Measurements from ENCODE around the gene RFTN1. TPM values are rescaled to one million over a fixed set of nuclear protein-coding genes. Genes with fewer than 3 reads are reported as not detected.

Gene RFTN1
- total and polyA plus RNA-seq, 8 donors: 1.9 to 14.0 (median 2.9) TPM

GRCh38 chr3:16523778-16524177, 10.3 kb upstream of the RFTN1 start:
- 78 to 93% methylated on average over 2 of the region's 2 CpGs for WGBS, 2 donors
- no peaks in the 10 kb centered on the region for H3K36me3 ChIP-seq
- FAIRE-seq (no peak), DNase-seq (no peak), ATAC-seq (no peak)
- H3K9me3 ChIP-seq: no peaks in the 10 kb centered on the region
- H3K27me3 ChIP-seq: no peaks in the 10 kb centered on the region
- TF ChIP-seq CTCF (IDR thresholded peaks at IDR 0.05): no peak
- H3K4me1 ChIP-seq: no peaks in the 10 kb centered on the region
- intact Hi-C loops (cut with DNase I): no loop called here
- H3K4me3 ChIP-seq: no peak overlapping the region
- H3K27ac ChIP-seq: no peak overlapping the region

- Histone ChIP-seq H3K27ac (no peak overlapping the region), H3K4me3 (no peak overlapping the region), H3K9me3 (no peaks in the 10 kb centered on the region), H3K36me3 (no peaks in the 10 kb centered on the region), H3K27me3 (no peaks in the 10 kb centered on the region), H3K4me1 (no peaks in the 10 kb centered on the region)
- ATAC-seq: no peak
- no peak for TF ChIP-seq CTCF (IDR thresholded peaks at IDR 0.05)
- intact Hi-C loops (cut with DNase I): no loop called here
- no peak for FAIRE-seq
- DNase-seq: no peak
Measured at GRCh38 chr3:16522834-16523233, 9.3 kb upstream of the RFTN1 start.

GRCh38 chr3:16520970-16521881, 7.7 kb upstream of the RFTN1 start:
- intact Hi-C loops (cut with DNase I): no loop called here
- H3K27me3 ChIP-seq: no peaks in the 10 kb centered on the region
- no peak overlapping the region for H3K27ac ChIP-seq
- no peak overlapping the region for H3K4me3 ChIP-seq
- WGBS, 2 donors: 45 to 49% methylated on average over 5 of the region's 5 CpGs
- H3K36me3 ChIP-seq: no peaks in the 10 kb centered on the region
- no peaks in the 10 kb centered on the region for H3K9me3 ChIP-seq
- FAIRE-seq: no peak
- ATAC-seq: no peak
- TF ChIP-seq CTCF (IDR thresholded peaks at IDR 0.05): no peak
- DNase-seq: no peak
- H3K4me1 ChIP-seq: no peaks in the 10 kb centered on the region

GRCh38 chr3:16520241-16520969, 6.9 kb upstream of the RFTN1 start:
- Histone ChIP-seq H3K27me3 (no peaks in the 10 kb centered on the region), H3K36me3 (no peaks in the 10 kb centered on the region), H3K4me1 (no peaks in the 10 kb centered on the region), H3K4me3 (no peak overlapping the region), H3K9me3 (no peaks in the 10 kb centered on the region), H3K27ac (no peak overlapping the region)
- no peak for DNase-seq
- TF ChIP-seq CTCF (IDR thresholded peaks at IDR 0.05): no peak
- intact Hi-C loops (cut with DNase I): no loop called here
- no peak for ATAC-seq
- WGBS, 2 donors: 54 to 55% methylated on average over 6 of the region's 6 CpGs
- no peak for FAIRE-seq

All from pancreas (tissue), 10 donors.